Measurements from ENCODE around the gene PAPPA2.
"Not testable (repeated sequence)": the region's sequence is repeated elsewhere in the genome, so short reads cannot be mapped to it uniquely, and the experiment has no call there.

PAPPA2 gene

DNA sequence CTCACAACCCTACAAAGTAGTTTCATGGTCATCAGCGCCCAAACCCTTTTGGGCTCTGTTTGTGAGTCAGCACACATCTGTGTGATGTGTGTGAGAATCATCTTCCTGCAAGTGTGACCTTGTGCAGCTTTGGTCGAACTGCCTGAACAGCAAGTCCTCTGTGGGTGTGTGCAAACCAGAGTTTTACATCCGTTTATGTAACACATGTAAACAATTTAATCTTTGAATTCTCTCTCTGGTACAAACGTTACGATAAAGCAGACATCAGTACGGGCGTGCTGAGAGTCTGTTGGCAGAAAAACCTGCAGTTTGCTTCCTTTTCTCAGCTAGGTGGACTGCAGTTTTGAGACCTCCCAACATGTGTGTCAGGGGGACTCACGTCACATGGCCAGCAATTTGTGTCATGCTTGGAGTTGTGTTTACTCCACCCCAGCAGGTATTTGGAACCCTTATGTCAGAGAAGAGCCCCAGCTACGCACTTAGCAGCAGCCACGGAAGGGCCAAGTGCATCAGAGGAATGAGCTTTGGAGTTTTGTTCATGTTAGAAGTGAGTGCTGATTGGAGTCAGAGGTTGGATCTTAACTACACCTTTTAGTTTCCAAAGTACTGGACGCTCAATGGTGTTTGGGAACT lies 230.8 kb downstream of the PAPPA2 start:
- no peak for DNase-seq (ENCODE audit: low spot score)

DNA sequence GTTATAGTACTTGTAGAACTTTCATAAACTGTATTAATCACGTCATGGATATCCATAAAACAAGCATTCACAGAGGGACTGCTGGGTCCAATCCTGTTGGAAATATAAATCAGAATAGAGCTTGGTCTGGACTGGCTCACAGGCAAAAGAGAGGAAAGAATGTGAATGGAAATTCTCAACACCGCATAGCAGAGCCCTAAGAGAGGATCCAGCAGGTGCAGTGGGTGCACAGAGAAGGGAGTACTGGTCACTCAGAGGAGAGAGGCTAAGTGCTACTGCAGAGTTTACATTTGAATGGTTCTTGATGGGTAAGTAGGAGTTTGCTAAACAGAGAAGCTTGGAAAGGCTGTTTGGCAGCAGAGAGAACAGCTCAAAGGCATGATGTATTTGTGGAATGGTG lies 231.7 kb downstream of the PAPPA2 start:
- DNase-seq (ENCODE audit: low spot score) = no peak

DNA sequence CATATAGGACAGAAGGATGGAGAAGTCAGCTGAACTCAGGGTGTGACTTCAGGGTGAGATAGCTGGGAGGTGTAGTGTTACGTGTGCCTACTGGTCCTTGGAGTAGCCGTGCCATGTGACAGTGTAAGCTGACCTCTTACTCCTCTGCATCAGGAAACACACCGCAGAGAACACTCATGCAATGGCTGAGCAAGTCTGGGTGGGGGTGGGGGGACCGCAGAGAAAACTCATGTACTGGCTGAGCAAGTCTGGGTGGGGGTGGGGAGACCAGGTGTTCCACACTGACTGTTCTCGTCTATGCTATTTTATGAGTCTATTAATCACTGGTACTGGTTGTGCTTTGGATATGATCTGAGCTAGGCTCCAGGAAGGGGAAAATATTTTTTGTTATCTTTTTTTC lies 233.1 kb downstream of the PAPPA2 start:
- DNase-seq (ENCODE audit: low spot score) = no peak

DNA sequence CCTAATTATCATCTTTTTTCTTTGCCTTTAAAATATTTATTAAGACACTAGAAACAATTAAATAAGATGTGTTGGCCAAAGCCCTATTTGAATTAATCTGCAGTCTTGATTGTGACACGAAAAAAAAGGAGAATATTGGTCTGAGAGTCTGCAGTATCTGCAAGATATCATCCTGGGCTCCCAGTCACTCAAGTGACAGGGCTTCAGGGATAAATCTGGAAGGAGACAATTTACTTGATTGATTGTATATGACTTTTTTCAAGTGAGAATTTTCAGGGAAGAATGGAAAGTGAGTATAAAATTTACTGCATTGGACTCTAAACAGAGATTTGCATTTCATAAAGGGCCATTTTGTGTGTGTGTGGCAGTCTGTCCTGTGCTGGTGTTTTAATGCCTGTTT lies 233.7 kb downstream of the PAPPA2 start:
- no peak for DNase-seq (ENCODE audit: low spot score)

DNA sequence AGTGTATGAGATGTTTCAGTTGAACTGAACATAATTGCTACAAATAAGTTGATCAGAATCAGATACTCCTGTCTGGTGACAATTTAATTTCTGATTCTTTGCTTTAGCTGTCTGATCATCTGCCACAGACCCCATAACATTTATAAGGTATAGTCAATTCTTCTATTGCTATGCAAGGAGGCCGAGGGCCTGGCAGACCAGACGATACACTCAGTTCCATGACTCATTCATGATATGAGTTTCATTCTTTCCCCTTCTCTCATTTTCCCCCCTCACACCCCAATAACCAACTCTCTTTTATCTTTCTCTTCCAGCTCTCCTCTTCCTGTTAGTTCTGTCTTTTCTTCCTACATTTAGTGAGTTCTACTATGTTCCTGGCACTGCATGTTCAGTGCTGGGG lies 236.8 kb downstream of the PAPPA2 start:
- no peak for DNase-seq (ENCODE audit: low spot score)

DNA sequence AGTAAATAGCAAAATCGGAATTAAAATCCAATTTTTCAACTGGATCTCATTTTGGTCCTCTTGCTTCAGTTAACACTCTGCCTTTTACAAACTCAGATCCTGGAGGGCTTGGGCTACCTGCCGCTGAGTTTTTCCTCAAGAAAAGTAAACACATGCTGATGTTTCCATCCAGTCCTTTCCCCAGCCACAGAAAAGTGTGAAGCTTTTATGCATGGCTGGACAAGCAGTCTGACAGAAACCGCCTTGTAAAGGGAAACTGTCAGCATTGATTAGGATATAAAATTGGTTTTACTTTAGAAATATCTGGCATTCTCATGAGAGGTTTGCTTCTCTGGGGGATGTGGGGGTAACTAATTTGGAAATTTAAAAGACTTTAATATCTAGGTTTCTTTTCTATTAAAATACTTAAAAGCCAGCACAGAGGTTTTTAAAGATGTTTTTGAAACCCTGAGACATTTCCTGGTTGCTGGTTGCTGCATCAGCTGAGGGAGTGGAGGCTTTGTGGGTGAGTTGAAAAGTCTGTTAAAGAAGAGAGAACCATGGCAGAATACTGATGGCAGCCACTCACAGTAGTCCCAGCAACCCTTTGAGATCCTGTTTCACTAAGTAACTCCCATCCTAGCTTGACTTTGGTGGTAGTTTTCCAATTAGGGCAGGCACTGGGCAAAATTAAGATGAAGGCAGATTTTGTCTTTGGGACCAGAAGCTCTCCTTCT lies 238.3 kb downstream of the PAPPA2 start:
- no peak for DNase-seq (ENCODE audit: low spot score)

DNA sequence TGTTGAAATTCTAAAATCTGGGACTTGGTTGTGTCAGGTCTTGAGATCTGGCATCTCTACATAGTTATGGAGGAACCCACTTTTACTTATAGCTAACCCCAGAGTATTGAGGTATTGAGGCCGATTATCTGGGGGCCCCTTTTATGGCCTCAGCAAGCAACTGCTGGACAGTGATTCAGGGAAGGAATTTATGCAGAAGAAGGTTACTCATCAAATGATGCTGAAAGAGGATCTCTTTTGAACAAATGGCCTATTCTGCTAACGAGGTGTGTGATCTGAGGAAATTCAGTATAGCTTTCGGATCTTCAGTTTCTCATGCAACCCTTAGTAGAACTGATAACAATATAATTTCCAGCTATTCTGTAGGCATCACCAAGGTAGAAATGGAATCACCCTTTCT lies 239.9 kb downstream of the PAPPA2 start:
- no peak for DNase-seq (ENCODE audit: low spot score)

DNA sequence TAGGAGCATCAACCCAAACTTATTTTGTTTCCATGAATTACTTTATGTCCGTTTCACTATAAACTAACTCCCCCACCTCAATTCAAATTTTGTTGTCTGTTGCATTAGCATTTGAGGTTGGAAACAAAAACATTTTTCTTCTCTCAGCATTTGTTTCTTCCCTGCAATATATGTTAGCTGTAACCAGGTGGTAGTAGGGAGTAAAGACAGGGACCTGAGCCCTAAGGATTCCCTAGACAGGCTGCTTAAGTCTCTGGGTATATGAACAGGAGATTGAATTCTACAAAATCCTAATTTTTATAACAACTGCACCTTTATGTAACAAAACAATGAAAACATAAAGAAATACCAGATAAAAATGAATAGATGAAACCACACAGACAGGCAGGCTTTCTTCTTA lies 242.6 kb downstream of the PAPPA2 start:
- DNase-seq (ENCODE audit: low spot score) = no peak

DNA sequence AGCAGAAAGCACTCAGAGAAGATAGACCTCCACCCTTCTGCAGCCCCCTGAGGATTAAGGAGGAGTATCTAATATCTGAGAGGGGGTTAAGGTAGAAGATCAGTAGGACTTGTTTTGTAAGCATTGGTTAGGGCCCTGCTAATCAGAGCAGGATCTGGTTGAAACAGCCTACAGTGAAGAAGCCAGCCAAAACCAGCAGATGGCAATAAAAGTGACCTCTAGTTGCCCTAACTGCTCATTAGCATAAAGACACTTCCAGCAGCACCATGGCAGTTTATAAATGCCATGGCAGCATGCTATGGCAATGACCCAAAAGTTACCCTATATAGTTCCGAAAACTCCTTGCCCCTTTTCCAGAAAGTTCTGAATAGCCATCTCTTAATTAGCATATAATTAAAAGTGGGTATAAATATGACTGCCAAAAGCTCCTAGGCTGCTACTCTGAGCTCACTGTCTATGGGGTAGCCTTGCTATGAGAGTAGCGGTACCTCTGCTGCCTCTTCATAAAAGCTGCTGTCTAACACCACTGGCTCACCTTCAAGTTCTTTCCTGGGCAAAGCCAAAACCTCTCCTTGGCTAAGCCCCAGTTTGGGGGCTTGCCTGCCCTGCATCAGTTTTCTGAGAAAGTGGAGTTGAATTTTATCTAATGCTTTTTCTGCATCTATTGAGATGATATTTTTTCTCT lies 254.2 kb downstream of the PAPPA2 start:
- no peak for DNase-seq (ENCODE audit: low spot score)

DNA sequence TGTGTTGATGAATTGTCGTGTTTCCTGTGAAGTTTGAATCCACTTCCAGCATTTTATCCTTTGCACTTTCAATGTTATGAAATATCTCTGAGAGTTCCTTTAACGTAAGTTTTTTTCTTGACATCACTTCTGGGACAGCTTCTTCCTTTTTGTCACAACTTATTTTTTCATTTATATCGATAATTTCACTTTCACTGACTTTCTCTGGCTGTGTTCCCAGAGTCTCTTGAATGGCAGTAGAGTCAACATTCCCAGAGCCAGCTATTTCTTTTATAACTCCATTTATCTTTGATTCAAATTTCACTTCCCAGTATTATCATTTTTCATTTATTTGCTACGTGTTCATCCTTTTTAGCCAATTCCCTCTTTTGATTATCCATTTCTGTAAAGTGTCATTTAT lies 256.5 kb downstream of the PAPPA2 start:
- no peak for DNase-seq (ENCODE audit: low spot score)

DNA sequence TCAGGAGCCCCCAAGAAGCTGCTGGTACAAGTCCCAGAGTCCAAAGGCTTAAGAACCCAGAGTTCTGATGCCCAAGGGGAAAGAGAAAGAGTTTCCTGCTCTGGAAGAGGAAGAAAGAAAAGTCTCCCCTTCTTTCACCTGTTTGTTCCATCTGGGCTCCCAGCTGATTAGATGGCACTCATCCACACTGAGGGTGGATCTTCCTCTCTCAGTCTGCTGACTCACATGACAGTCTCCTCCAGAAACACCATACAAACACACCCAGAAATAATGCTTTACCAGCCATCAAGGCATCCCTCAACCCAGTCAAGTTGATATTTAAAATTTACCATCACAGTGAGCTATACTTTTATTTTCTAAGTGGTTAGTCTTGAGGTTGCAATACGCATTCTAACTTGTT lies 257.9 kb downstream of the PAPPA2 start:
- no peak for DNase-seq (ENCODE audit: low spot score)

DNA sequence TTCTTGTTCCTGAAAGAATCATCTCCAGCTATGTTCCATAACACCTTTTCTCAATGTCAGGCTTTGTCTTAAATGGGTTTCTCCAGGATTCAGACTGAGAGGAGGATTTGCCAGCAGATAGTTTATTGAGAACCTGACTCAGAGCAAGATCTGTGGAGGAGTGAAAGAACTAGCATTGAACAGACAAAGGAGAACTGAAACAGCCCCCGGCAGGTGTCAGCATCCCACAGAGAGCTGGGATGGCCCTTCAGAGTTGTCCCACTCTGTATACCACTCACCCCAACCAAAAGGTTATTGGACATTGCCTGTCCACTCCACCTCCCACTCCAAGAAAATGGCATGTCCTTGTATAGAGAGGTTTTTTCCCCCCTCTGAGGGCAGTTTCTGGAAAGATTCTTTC lies 270.7 kb downstream of the PAPPA2 start:
- DNase-seq (ENCODE audit: low spot score) = no peak

DNA sequence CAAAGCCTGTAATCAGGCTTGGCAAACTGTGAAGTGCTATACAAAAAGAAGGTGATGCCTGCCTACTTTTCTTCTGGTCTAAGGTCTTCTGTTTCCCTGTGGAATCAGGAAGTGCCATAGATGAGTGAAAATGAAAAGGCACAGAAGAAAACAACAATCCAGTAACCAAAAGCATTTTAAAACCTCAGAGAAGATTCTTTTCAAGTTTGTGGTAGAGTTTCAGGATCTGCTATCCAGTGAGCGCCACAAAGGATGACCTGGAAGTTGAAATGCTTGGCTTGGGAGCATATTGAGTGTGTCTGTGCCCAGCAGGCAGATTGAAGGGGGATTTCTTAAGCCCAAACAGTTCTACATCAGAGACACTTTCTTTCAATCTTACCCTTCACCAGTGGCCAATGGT lies 272.2 kb downstream of the PAPPA2 start:
- DNase-seq (ENCODE audit: low spot score) = no peak

DNA sequence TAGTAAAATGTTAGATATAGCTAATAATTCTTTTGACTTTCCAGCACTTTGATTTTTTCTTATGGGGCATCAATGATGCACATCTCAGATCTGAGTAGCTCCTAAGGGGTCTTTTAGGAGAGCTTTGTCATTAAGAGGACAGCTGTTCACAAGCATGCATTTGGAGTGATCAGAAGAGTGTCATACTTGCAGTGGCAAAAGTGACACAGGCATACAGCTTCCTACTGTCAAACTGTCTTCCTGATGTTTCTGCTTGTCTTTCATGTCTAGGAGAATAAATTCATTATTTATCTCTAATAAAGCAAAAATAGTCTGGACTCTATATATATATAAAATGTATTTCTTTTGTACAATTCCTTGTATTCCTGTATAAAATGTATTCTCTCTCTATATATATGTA lies 273.0 kb downstream of the PAPPA2 start:
- no peak for DNase-seq (ENCODE audit: low spot score)

DNA sequence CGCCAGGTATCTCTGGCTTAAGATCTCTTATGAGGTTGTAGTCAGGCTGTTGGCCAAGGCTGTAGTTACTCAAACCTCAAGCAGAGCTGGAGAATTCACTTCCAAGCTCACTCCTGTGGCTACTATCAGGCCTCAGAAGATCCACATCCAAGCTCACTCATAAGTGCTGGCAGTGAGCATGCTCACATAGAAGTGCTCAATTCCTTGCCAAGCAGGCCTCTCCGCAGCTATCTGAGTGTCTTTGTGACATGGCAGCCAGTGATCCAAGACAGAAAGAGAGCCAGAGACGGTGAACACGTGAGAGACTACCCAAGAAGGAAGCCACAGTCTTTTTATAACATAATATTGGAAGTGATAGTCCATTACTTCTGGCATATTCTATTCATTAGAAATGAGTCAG lies 278.2 kb downstream of the PAPPA2 start:
- DNase-seq (ENCODE audit: low spot score) = no peak

DNA sequence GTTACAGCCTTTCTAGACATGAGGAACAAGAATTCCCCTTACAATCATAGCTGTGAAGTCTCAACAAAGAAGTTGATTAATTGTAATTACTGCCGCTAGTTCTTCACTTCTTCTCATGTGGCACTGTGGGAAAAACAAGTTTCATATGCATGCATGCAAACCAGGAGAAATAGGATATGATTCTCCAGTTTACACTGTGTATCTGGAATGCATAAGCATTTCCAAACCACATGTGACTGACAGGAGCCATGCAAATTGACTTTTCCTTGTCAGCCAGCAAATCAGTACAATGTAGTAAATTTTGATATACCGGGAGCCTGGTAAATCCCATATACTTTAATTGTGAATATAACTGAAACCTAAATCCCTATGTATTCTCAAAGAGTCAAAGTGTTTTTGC lies 279.3 kb downstream of the PAPPA2 start:
- no peak for DNase-seq (ENCODE audit: low spot score)

DNA sequence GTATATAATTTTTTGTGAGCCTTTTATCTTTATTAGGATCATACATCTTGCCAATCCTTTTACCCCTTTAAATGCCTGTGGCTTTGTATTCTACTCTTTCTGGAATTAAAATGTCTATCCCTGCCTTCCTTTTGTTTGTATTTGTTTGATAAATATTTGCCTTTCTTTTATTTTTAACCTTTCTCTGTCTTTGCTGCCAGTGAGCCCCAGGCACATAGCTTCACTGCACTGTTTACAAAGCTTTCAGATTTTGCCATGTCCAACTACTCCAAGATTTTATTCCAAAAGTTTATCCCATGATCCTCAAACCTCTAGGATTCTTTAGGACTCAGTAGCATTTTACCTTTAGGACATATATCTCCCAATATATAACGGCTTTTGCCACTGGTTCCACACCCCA lies 281.2 kb downstream of the PAPPA2 start:
- DNase-seq (ENCODE audit: low spot score) = no peak

DNA sequence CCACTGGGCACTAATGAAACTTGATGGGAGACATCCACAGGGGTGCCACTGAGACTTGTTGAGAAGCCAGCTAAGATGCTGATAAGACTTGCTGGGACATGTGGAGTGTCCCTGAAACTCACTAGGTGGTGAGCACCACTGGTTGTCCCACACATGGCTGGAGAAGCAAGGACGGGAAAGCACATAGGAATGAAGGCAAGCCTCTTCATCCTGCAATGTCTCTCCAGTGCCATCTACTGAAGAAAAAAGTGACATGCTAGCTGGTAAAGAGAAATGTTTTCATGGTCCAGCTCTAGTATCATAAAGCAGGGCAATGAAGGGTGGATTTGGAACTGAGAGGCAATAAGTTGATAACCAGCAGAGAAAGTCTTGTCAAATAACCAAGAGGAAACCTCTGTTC lies 283.0 kb downstream of the PAPPA2 start:
- DNase-seq (ENCODE audit: low spot score) = no peak

DNA sequence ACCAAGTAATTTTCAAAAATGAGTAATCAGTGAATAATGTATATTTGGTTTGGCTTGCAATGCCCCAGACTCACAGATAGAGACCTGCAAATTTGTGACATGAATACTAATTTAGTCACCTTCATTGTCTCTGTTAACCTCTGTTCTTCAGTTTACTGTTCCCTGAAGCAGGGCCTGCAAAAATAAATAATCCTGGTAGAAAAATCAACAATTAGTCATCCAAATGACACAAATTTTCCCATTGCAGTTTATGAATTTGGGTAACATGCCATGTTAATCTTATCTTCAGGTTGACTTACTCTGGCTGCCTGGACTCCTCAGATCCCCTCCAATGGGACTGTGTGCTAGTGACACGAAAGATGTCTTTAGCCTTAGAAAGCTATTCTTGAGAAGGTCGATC lies 289.5 kb downstream of the PAPPA2 start:
- no peak for DNase-seq (ENCODE audit: low spot score)

DNA sequence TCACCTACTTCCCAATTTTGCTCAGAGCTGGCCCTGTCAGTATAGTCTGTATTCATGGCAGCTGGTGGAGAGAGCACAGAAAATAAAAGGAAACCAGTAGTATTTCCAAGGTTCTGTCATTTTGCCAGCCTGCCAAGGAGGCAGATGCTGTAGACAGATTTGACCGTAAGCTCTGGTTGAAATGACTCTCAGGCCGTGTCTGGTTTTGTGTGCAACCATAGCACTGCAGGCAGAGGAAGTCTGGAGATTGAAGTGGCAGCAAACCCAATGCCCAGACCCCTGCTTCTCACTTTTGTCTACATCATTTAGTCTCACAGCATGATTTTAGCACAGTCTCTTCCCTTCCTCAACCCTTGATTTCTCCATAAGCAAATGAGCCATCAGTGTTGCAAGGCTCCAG lies 291.7 kb downstream of the PAPPA2 start:
- no peak for DNase-seq (ENCODE audit: low spot score)

DNA sequence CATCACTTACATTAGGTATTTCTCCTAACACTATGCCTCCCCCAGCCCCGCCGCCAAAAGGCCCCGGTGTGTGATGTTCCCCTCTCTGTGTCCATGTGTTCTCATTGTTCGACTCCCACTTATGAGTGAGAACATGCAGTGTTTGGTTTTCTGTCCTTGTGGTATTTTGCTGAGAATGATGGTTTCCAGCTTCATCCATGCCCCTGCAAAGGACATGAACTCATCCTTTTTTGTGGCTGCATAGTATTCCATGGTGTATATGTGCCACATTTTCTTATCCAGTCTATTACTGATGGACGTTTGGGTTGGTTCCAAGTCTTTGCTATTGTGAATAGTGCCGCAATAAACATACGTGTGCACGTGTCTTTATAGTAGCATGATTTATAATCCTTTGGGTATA lies 293.8 kb downstream of the PAPPA2 start:
- DNase-seq (ENCODE audit: low spot score) = not testable (repeated sequence)

DNA sequence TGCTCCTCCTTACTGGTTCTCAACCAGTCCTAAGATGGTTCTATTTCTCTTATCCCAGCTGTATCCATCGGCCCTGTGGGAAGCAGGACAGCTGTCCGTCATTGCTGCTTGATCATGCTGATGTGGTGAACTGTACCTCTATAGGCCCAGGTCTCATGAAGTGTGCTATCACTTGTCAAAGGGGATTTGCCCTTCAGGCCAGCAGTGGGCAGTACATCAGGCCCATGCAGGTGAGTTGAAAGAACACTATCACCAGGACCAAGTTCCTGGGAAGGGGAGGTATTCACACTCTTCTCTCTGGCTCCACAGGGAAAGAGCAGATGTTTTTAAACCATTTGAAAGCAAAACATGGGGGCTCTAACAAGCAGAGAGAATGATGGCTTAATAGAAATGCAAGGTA lies 302.6 kb downstream of the PAPPA2 start:
- no peak for DNase-seq (ENCODE audit: low spot score)

DNA sequence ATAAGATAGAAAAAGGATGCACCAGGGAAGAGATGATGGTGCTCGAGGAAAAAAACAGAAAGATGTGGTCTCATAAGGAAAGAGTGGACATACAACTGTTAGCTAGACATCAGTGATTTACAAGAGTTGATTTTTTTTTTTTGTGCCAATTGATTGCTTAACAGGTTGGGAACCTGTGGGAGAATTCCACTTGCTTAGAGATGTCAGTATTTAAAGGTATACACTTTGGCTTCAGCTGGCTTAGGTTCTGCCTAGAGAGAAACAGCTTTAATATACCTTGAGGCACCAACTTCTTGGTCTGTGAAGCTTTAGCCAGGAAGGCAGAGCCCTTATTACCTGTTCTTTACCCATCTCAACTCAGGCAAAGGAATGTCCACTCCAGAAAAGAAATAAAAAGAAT lies 303.8 kb downstream of the PAPPA2 start:
- no peak for DNase-seq (ENCODE audit: low spot score)

DNA sequence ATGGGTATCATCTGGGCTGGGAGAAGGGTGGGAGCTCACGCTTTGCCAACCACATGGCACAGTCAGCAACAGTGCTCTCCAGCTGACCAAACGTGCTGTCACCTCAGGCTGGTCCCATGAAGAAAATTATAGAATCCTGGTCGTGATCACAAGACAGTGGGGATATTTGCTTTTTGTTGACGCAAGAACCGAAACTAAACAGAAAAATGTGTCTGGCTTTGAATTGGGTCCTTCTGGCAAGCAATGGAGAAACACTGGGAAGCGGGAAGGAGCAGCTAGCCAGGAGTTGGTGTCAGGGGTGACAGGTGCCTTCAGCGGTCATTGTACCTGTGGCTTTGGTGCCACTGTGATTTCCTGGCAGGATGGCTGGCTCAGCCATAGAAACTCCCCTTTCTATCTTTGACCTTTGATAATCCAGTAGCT lies 304.8 kb downstream of the PAPPA2 start:
- no peak for DNase-seq (ENCODE audit: low spot score)

Data from hematopoietic multipotent progenitor cell treated with erythropoietin and hydrocortisone succinate and interleukin-3 and kit ligand, for 15 days (in vitro differentiated cells).